ENCODE results near the gene VSIG10.

DNA sequence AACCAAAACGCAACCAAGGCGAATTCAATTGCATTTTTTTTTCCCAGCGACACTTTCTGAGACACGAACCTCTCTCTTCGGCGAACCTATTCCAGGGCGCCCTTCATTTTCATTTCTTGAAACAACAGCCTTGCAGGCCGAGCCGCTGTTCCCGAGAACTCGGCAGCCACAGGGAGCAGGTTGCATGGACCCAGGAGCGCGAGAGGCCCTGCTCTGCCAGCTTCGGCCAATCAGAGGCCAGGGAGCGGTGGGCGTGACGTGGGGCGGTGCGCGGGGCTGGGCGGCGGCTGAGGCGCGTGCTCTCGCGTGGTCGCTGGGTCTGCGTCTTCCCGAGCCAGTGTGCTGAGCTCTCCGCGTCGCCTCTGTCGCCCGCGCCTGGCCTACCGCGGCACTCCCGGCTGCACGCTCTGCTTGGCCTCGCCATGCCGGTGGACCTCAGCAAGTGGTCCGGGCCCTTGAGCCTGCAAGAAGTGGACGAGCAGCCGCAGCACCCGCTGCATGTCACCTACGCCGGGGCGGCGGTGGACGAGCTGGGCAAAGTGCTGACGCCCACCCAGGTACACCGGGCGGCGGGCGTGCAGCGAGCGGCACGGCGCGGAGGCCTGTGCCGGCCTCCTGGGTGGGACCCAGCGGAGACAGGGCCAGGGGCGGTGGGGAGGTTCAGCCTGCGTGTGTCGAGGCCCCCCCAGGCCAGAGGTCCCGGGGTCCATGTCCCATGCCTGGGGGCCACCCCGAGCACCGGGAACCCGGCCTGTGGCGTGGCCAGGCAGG, 32.2 kb upstream of the VSIG10 start, which contains the start of gene PEBP1:
- TF ChIP-seq POLR2A (IDR thresholded peaks at IDR 0.05): peak; percentile 92
- TF ChIP-seq CTCF (IDR thresholded peaks at IDR 0.05): no peak
- TF ChIP-seq EP300 (IDR thresholded peaks at IDR 0.05; ENCODE audit: low read depth): no peak
